Measurements from ENCODE around the gene RABGAP1L.

DNA sequence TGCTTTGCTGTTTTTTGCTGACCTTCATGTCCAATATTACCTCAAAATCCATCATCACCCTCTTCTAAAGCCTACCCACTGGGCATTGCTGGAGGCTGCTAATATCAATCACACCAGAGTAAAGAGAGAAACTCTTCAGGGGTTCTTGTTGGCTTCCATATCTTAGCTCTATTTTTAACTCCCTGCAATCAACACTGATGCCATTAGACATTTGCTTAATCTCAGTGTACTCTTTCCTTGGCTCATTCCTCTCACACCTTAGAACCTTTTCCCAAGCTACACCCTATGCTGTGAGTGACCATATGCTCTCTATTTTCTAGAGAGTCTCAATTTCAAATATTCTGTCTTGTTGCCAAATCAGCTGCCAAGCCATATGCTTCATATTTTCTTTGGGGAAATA, 40.6 kb upstream of the RABGAP1L start:
- TF ChIP-seq, protein P1, sequence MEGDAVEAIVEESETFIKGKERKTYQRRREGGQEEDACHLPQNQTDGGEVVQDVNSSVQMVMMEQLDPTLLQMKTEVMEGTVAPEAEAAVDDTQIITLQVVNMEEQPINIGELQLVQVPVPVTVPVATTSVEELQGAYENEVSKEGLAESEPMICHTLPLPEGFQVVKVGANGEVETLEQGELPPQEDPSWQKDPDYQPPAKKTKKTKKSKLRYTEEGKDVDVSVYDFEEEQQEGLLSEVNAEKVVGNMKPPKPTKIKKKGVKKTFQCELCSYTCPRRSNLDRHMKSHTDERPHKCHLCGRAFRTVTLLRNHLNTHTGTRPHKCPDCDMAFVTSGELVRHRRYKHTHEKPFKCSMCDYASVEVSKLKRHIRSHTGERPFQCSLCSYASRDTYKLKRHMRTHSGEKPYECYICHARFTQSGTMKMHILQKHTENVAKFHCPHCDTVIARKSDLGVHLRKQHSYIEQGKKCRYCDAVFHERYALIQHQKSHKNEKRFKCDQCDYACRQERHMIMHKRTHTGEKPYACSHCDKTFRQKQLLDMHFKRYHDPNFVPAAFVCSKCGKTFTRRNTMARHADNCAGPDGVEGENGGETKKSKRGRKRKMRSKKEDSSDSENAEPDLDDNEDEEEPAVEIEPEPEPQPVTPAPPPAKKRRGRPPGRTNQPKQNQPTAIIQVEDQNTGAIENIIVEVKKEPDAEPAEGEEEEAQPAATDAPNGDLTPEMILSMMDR (IDR thresholded peaks at IDR 0.05) = no peak
- TF ChIP-seq POLR2A (IDR thresholded peaks at IDR 0.05) (no peak), POLR2AphosphoS5 (IDR thresholded peaks at IDR 0.05) (no peak)
